ENCODE data around the gene MPST. TPM values are rescaled to one million over a fixed set of nuclear protein-coding genes. Genes with fewer than 3 reads are reported as not detected.

The MPST gene
- total and polyA plus RNA-seq, 9 donors, result 5.4 to 178 (median 91.6) TPM

- DNase-seq, result no peak
- Histone ChIP-seq H3K9me3 (no peaks in the 10 kb centered on the region), H3K4me1 (ENCODE audit: insufficient read depth) (peaks cover 8% of the 10 kb centered on the region), H3K36me3 (no peaks in the 10 kb centered on the region), H3K4me3 (no peak overlapping the region), H3K27ac (no peak overlapping the region), H3K27me3 (no peaks in the 10 kb centered on the region)
- 84 to 87% (median 87%) methylated on average over 11 to 12 of the region's 12 CpGs for whole genome bisulfite sequencing, 3 donors
- TF ChIP-seq CTCF (IDR thresholded peaks at IDR 0.05) (no peak), POLR2A (IDR thresholded peaks at IDR 0.05) (no peak), EP300 (IDR thresholded peaks at IDR 0.05) (no peak)
- intact Hi-C loops (cut with DNase I), result loop anchor here in 1 of 4 donors (10.0 kb wide), 1 partner anchor 283 kb away; the partner anchor contains the start of gene IFT27
Measured at GRCh38 chr22:37057796-37058510, 38.4 kb downstream of the MPST start.

- Histone ChIP-seq H3K4me3 (no peak overlapping the region), H3K4me1 (ENCODE audit: insufficient read depth) (peaks cover 8% of the 10 kb centered on the region), H3K36me3 (no peaks in the 10 kb centered on the region), H3K27ac (no peak overlapping the region), H3K9me3 (no peaks in the 10 kb centered on the region), H3K27me3 (no peaks in the 10 kb centered on the region)
- DNase-seq, result no peak
- WGBS, 3 donors, result 91 to 93% (median 92%) methylated on average over 26 to 28 of the region's 28 CpGs
- TF ChIP-seq CTCF (IDR thresholded peaks at IDR 0.05) (no peak), EP300 (IDR thresholded peaks at IDR 0.05) (no peak), POLR2A (IDR thresholded peaks at IDR 0.05) (no peak)
- intact Hi-C loops (cut with DNase I), result loop anchor here in 1 of 4 donors (10.0 kb wide), 1 partner anchor 284 kb away; the partner anchor contains the start of gene IFT27
Measured at GRCh38 chr22:37058917-37059701, 39.6 kb downstream of the MPST start.

GRCh38 chr22:37059876-37060449 is 40.4 kb downstream of the MPST start:
- DNase-seq, result no peak
- Histone ChIP-seq H3K4me3 (no peak overlapping the region), H3K27me3 (no peaks in the 10 kb centered on the region), H3K27ac (no peak overlapping the region), H3K36me3 (no peaks in the 10 kb centered on the region), H3K9me3 (no peaks in the 10 kb centered on the region), H3K4me1 (ENCODE audit: insufficient read depth) (peaks cover 8% of the 10 kb centered on the region)
- TF ChIP-seq EP300 (IDR thresholded peaks at IDR 0.05) (no peak), CTCF (IDR thresholded peaks at IDR 0.05) (no peak), POLR2A (IDR thresholded peaks at IDR 0.05) (no peak)
- intact Hi-C loops (cut with DNase I), result loop anchor here in 1 of 4 donors (10.0 kb wide), 1 partner anchor 285 kb away; the partner anchor contains the start of gene IFT27
- WGBS, 3 donors, result 92 to 93% (median 93%) methylated on average over 9 of the region's 9 CpGs

- TF ChIP-seq EP300 (IDR thresholded peaks at IDR 0.05) (no peak), POLR2A (IDR thresholded peaks at IDR 0.05) (no peak), CTCF (IDR thresholded peaks at IDR 0.05) (no peak)
- Histone ChIP-seq H3K27ac (no peak overlapping the region), H3K27me3 (no peaks in the 10 kb centered on the region), H3K4me3 (no peak overlapping the region), H3K36me3 (no peaks in the 10 kb centered on the region), H3K9me3 (no peaks in the 10 kb centered on the region), H3K4me1 (ENCODE audit: insufficient read depth) (peaks cover 8% of the 10 kb centered on the region)
- peak in 1 of 5 donors; percentile 23 for DNase-seq
- whole genome bisulfite sequencing, 3 donors, result 61 to 67% (median 66%) methylated on average over 28 of the region's 28 CpGs
- intact Hi-C loops (cut with DNase I), result no loop called here
Measured at GRCh38 chr22:37060801-37061610, 41.5 kb downstream of the MPST start.
